Naive thymus-derived CD8-positive, alpha-beta T cell (primary cell): ENCODE data around the gene LRRC1. TPM values are rescaled to one million over a fixed set of nuclear protein-coding genes. Genes with fewer than 3 reads are reported as not detected.

Source experiments
- ATAC-seq, 2 donors: fragments of 150-1000 bp; cut with Tn5 transposase in 1 of 2; sonication (Bioruptor Pico), chemical (Tn5 transposase) in 1 of 2; 1 replicate in 1 of 2; 2 replicates in 1 of 2; pipeline ENCODE4 v1.10.0; 2021; ENCODE audit warnings: mild to moderate bottlenecking in 2 of 2, moderate library complexity in 2 of 2
- POLR2A ChIA-PET: fragments of 350-600 bp; sonication (Branson Sonifier 250); formaldehyde crosslinking; loops from one replicate; lab custom pipeline; 2021; ENCODE audit warnings: antibody characterized with exemption; lab: Charles Lee
- DNase-seq, 10 donors: peaks; one replicate each; pipeline versions ENCODE4 v3.0.0 to v3.0.0-alpha.2; 2020 to 2022
- H3K27ac Mint-ChIP-seq, 10 donors: one replicate each; pipeline ENCODE4 v1.8.0; 2020 to 2022; ENCODE audit warnings: mild to moderate bottlenecking in 10 of 10, mixed read lengths in 10 of 10, moderate library complexity in 4 of 10, inconsistent platforms in 1 of 10
- H3K27me3 Mint-ChIP-seq, 5 donors: one replicate each; pipeline ENCODE4 v1.8.0; 2021 to 2022; ENCODE audit warnings: mixed read lengths in 5 of 5
- H3K36me3 Mint-ChIP-seq, 3 donors: one replicate each; pipeline ENCODE4 v1.8.0; 2020 to 2022; ENCODE audit warnings: mixed read lengths in 3 of 3, mild to moderate bottlenecking in 2 of 3, inconsistent platforms in 1 of 3
- H3K4me1 Mint-ChIP-seq, 4 donors: one replicate each; pipeline ENCODE4 v1.8.0; 2021 to 2022; ENCODE audit warnings: mixed read lengths in 4 of 4
- H3K4me3 Mint-ChIP-seq, 10 donors: one replicate each; pipeline ENCODE4 v1.8.0; 2020 to 2022; ENCODE audit warnings: mild to moderate bottlenecking in 10 of 10, mixed read lengths in 10 of 10, moderate library complexity in 6 of 10, inconsistent platforms in 1 of 10
- H3K9me3 Mint-ChIP-seq, 9 donors: one replicate each; pipeline ENCODE4 v1.8.0; 2020 to 2022; ENCODE audit warnings: mixed read lengths in 9 of 9, mild to moderate bottlenecking in 3 of 9, inconsistent platforms in 1 of 9, moderate library complexity in 1 of 9
- polyA plus RNA-seq, 3 donors: library from polyadenylated mRNA; unstranded; fragments of 300-500 nt; fragmentation: Illumina TruSeq; gene quantifications; one replicate each; pipeline ENCODE4 v1.2.3, GENCODE V29; 2021
- total RNA-seq, 8 experiments: library from RNA in 2 of 8; stranded (reverse) in 2 of 8; gene quantifications; one replicate each; pipeline ENCODE4 v1.2.3 and lab custom pipeline; 2021 to 2026

The LRRC1 gene
- total and polyA plus RNA-seq, 5 experiments from 2014 or later, result 0.73 to 3.8 (median 1.7) TPM

- H3K36me3 Mint-ChIP-seq, result peaks cover 0 to 14% (median 3%) of the 10 kb centered on the region in 3 donors
- H3K4me1 Mint-ChIP-seq, result peaks cover 0 to 1% (median 0%) of the 10 kb centered on the region in 4 donors
- H3K27me3 Mint-ChIP-seq, result no peaks in the 10 kb centered on the region
- H3K27ac Mint-ChIP-seq, result no peak overlapping the region
- no peak overlapping the region for H3K4me3 Mint-ChIP-seq
- POLR2A ChIA-PET, result no interaction called here
- no peak for ATAC-seq
- H3K9me3 Mint-ChIP-seq, result no peaks in the 10 kb centered on the region
- DNase-seq, result no peak
Measured at GRCh38 chr6:53888931-53889330, 94.1 kb downstream of the LRRC1 start.

GRCh38 chr6:53889365-53889764 is 94.6 kb downstream of the LRRC1 start:
- Mint-ChIP-seq H3K27me3 (no peaks in the 10 kb centered on the region), H3K36me3 (peaks cover 0 to 10% (median 2%) of the 10 kb centered on the region in 3 donors), H3K4me1 (peaks cover 0 to 6% (median 4%) of the 10 kb centered on the region in 4 donors), H3K9me3 (no peaks in the 10 kb centered on the region), H3K27ac (no peak overlapping the region), H3K4me3 (no peak overlapping the region)
- POLR2A ChIA-PET, result no interaction called here
- DNase-seq, result no peak
- ATAC-seq, result no peak

DNA sequence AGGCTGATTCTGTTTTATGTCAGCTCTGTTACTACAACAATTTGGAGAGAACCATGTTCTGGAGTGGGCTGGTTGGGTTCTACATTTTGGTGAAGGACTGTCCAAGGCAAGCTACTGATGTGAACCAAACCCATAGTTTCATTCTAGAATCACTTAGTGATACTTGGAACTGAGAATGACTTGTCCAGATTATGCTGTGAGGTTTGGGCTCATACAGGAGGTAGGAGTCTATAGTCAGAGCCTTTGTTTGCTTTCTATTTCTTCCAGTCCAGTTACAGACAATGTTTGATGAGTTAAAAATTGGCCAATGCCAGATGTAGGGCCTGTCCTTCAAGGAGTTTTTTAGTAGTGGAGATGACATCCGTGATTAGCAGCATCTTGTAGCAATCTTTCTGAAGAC is 97.9 kb downstream of the LRRC1 start:
- Mint-ChIP-seq H3K36me3 (peaks cover 0 to 6% (median 3%) of the 10 kb centered on the region in 3 donors), H3K27ac (no peak overlapping the region), H3K27me3 (no peaks in the 10 kb centered on the region), H3K4me1 (peaks cover 0 to 6% (median 4%) of the 10 kb centered on the region in 4 donors), H3K9me3 (no peaks in the 10 kb centered on the region), H3K4me3 (no peak overlapping the region)
- ATAC-seq (no peak), DNase-seq (no peak)
- POLR2A ChIA-PET, result no interaction called here

GRCh38 chr6:53894091-53894490 is 99.3 kb downstream of the LRRC1 start:
- Mint-ChIP-seq H3K4me3 (no peak overlapping the region), H3K27me3 (no peaks in the 10 kb centered on the region), H3K4me1 (peaks cover 0 to 6% (median 4%) of the 10 kb centered on the region in 4 donors), H3K36me3 (peaks cover 0 to 13% (median 12%) of the 10 kb centered on the region in 3 donors), H3K9me3 (no peaks in the 10 kb centered on the region), H3K27ac (no peak overlapping the region)
- no peak for ATAC-seq
- POLR2A ChIA-PET, result no interaction called here
- peak in 2 of 10 donors; percentile 1 to 6 for DNase-seq

- ATAC-seq (no peak), DNase-seq (no peak)
- H3K36me3 Mint-ChIP-seq, result peaks cover 10 to 28% (median 24%) of the 10 kb centered on the region in 3 donors
- POLR2A ChIA-PET, result no interaction called here
- H3K27me3 Mint-ChIP-seq, result no peaks in the 10 kb centered on the region
- H3K9me3 Mint-ChIP-seq, result no peaks in the 10 kb centered on the region
- peaks cover 0 to 6% (median 4%) of the 10 kb centered on the region in 4 donors for H3K4me1 Mint-ChIP-seq
- H3K4me3 Mint-ChIP-seq, result no peak overlapping the region
- no peak overlapping the region for H3K27ac Mint-ChIP-seq
Measured at GRCh38 chr6:53896196-53896595, 101.4 kb downstream of the LRRC1 start.

DNA sequence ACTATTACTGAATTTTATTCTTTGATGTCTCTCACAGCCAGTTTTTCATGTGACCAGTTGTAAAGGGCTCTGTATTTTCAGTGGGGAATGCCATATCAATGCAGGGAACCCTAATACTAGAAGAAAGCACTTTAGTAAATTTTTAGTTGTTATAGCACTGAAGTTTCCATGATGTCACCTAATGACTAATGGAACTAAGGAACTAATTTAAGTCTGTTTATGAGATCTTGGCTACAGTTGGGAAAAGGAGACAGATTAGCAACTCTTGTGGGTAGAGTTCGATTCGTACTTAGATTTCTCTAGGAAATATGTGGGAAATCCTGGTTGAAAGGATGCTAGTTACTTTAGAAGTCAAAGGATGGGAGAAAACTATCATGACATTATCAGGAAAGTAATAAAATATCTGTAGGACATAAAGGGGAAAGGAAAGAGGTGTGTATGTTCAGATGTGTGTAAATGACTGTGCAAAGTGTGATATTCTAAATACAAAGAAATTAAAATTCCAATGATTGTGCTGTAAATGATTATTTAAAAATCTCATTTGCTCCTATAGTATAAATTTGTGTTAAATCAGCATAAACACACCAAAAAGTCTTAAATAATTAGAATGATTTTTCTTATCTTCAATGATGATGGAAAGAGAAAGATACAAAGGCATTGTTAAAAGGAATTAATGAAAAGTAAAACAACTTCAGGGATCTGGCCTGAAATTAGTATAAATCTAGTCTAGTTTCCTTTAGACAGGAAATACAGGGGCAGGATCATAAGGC is 103.4 kb downstream of the LRRC1 start:
- DNase-seq, result no peak
- peaks cover 0 to 6% (median 4%) of the 10 kb centered on the region in 4 donors for H3K4me1 Mint-ChIP-seq

DNA sequence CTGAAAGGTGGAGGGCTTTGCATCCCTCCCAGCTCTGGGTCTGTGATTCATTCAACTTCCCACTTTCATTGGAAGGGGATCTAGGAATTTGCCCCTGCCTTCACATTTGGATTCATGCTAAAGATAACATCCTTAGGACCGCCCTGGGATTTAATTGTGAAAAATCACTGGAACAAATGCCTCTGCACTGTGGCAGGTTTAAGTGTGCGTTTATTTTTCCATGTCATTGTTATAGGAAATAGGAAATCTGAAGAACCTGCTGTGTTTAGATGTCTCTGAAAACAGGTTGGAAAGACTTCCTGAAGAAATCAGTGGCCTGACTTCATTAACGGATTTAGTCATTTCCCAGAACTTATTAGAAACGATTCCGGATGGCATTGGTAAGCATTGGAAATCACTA is 104.7 kb downstream of the LRRC1 start:
- H3K27ac Mint-ChIP-seq, result no peak overlapping the region
- H3K4me1 Mint-ChIP-seq, result peaks cover 0 to 1% (median 0%) of the 10 kb centered on the region in 4 donors
- ATAC-seq (no peak), DNase-seq (no peak)
- H3K4me3 Mint-ChIP-seq, result no peak overlapping the region
- H3K9me3 Mint-ChIP-seq, result no peaks in the 10 kb centered on the region
- H3K27me3 Mint-ChIP-seq, result no peaks in the 10 kb centered on the region
- peaks cover 14 to 36% (median 33%) of the 10 kb centered on the region in 3 donors for H3K36me3 Mint-ChIP-seq
- POLR2A ChIA-PET, result no interaction called here

More for the DNA sequence above, 103.4 kb downstream of the LRRC1 start:
- Mint-ChIP-seq H3K27me3 (no peaks in the 10 kb centered on the region), H3K27ac (no peak overlapping the region), H3K4me3 (no peak overlapping the region), H3K9me3 (no peaks in the 10 kb centered on the region), H3K36me3 (peaks cover 10 to 28% (median 26%) of the 10 kb centered on the region in 3 donors)
- ATAC-seq, result no peak
- POLR2A ChIA-PET, result no interaction called here

DNA sequence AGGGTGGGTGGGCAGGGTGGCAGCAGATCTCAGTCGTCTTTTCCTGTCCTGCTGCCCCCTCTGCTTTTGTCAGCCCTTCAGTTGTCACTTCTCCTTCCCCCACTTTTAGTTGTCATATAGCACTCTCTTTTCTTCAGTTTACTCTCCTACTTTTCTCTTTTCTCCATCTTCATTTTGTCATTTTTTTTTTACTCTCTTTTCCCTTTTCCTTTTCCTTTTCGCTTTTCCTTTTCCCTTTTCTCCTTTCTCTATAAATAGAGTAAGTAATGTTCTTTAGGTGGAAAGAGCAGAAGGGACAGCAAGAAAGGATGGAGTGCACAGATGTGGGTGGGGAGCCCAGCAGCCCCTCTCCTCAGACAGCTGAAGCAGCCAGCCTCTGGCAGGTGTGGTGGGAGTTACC is 108.6 kb downstream of the LRRC1 start:
- no peak overlapping the region for H3K4me3 Mint-ChIP-seq
- no peaks in the 10 kb centered on the region for H3K27me3 Mint-ChIP-seq
- H3K27ac Mint-ChIP-seq, result no peak overlapping the region
- no peaks in the 10 kb centered on the region for H3K9me3 Mint-ChIP-seq
- DNase-seq (no peak), ATAC-seq (no peak)
- POLR2A ChIA-PET, result no interaction called here
- peaks cover 0 to 1% (median 0%) of the 10 kb centered on the region in 4 donors for H3K4me1 Mint-ChIP-seq
- peaks cover 17 to 36% (median 33%) of the 10 kb centered on the region in 3 donors for H3K36me3 Mint-ChIP-seq

GRCh38 chr6:53906103-53906502 is 111.3 kb downstream of the LRRC1 start:
- Mint-ChIP-seq H3K27ac (no peak overlapping the region), H3K4me3 (no peak overlapping the region), H3K36me3 (peaks cover 7 to 19% (median 11%) of the 10 kb centered on the region in 3 donors), H3K27me3 (no peaks in the 10 kb centered on the region), H3K4me1 (peaks cover 0 to 1% (median 0%) of the 10 kb centered on the region in 4 donors), H3K9me3 (no peaks in the 10 kb centered on the region)
- POLR2A ChIA-PET, result no interaction called here
- ATAC-seq, result no peak
- no peak for DNase-seq

DNA sequence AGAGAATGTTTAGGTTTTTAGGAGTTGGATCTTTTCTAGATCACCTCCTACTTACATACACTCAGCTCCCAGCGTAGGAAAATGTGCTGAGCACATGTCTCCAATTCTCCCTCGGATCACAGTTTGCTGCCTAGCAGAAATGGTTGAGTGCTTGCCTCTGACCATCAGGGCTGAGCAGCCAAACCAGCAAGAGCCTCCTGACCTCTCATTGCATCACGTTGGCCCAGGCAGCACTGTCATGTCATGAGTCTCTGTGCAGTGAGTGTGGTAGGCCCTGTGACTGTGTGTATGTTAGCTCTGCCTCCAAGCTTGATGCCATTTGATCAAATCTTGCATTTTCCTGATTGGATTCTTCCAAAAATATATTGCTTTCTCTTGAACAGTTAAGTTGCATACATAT is 112.0 kb downstream of the LRRC1 start:
- H3K27ac Mint-ChIP-seq, result no peak overlapping the region
- H3K4me3 Mint-ChIP-seq, result no peak overlapping the region
- H3K27me3 Mint-ChIP-seq, result no peaks in the 10 kb centered on the region
- ATAC-seq (no peak), DNase-seq (no peak)
- no peaks in the 10 kb centered on the region for H3K9me3 Mint-ChIP-seq
- H3K36me3 Mint-ChIP-seq, result peaks cover 6 to 18% (median 11%) of the 10 kb centered on the region in 3 donors
- POLR2A ChIA-PET, result no interaction called here
- H3K4me1 Mint-ChIP-seq, result peaks cover 0 to 1% (median 0%) of the 10 kb centered on the region in 4 donors

- Mint-ChIP-seq H3K4me1 (no peaks in the 10 kb centered on the region), H3K4me3 (no peak overlapping the region)
Measured at GRCh38 chr6:53910834-53911233, 116.0 kb downstream of the LRRC1 start.

GRCh38 chr6:53912661-53913060 is 117.9 kb downstream of the LRRC1 start:
- H3K4me1 Mint-ChIP-seq, result no peaks in the 10 kb centered on the region
- DNase-seq (no peak), ATAC-seq (no peak)
- peaks cover 8 to 17% (median 10%) of the 10 kb centered on the region in 3 donors for H3K36me3 Mint-ChIP-seq
- POLR2A ChIA-PET, result no interaction called here
- H3K9me3 Mint-ChIP-seq, result no peaks in the 10 kb centered on the region
- no peaks in the 10 kb centered on the region for H3K27me3 Mint-ChIP-seq
- no peak overlapping the region for H3K27ac Mint-ChIP-seq
- no peak overlapping the region for H3K4me3 Mint-ChIP-seq

More at GRCh38 chr6:53910834-53911233, 116.0 kb downstream of the LRRC1 start:
- no peak for ATAC-seq
- no peaks in the 10 kb centered on the region for H3K27me3 Mint-ChIP-seq
- H3K27ac Mint-ChIP-seq, result no peak overlapping the region
- no peaks in the 10 kb centered on the region for H3K9me3 Mint-ChIP-seq
- DNase-seq, result no peak
- POLR2A ChIA-PET, result no interaction called here
- H3K36me3 Mint-ChIP-seq, result peaks cover 8 to 19% (median 10%) of the 10 kb centered on the region in 3 donors

DNA sequence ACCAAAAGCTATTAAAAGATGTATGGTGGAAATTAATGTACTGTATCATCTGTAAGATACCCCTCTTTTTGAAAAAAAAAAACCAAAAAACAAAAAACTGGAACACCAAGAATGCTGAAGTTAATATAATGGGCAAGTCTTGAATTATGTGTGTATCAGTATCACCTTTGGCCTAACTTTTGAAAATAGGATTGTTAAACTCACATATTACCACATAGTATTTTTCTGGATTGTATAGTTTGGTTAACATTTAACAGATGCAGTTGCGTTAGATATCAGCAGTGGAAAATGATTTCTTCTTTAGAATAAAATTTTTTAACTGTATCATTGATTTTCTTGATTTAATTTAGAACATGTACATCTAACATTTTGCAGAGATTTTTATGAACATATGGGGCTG is 118.5 kb downstream of the LRRC1 start:
- H3K27ac Mint-ChIP-seq, result no peak overlapping the region
- H3K9me3 Mint-ChIP-seq, result no peaks in the 10 kb centered on the region
- peaks cover 8 to 17% (median 10%) of the 10 kb centered on the region in 3 donors for H3K36me3 Mint-ChIP-seq
- no peak for ATAC-seq
- POLR2A ChIA-PET, result no interaction called here
- H3K27me3 Mint-ChIP-seq, result no peaks in the 10 kb centered on the region
- no peak for DNase-seq
- no peak overlapping the region for H3K4me3 Mint-ChIP-seq
- H3K4me1 Mint-ChIP-seq, result no peaks in the 10 kb centered on the region
